ENCODE results near the gene FYN. TPM values are rescaled to one million over a fixed set of nuclear protein-coding genes. Genes with fewer than 3 reads are reported as not detected.

FYN gene
- total RNA-seq, 1 experiment from 2014 or later, result 18.5 TPM

DNA sequence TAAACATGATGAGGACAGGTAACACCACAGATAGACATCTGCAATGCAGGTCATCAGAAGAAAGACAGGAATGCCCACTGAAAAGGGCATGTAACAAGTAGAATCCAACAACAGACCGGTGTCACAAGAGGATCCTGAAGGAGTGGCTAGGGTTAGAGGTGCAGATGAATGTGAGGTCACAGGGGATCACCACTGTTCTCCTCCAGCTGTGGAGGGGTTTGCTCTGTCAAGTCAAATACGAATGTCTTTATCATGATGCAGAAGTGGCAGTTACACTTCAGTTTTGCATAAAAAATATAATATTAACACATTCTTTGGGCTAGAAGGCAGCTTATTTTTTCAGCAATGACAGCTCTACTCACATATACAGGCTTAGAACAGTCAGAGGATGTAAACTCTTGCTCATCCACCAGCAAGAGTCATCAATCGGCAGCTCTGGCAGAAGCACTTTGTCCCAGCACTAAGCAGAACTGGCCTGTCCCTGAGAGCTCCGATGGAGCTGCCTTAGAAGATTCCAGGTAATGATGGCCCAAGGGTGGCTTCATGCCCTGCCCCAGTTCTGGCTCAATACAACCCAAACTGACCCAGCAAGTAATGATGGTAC, 137.1 kb downstream of the FYN start:
- Histone ChIP-seq H3K4me2 (ENCODE audit: low read length) (no peak overlapping the region), H3K4me3 (replicated peaks in 1 of 2; ENCODE audit: low read depth in 1 of 2, low read length in 2 of 2) (no peak overlapping the region), H3K36me3 (ENCODE audit: control insufficient read depth in 1 of 2, insufficient read depth in 2 of 2, low read length in 2 of 2) (no peaks in the 10 kb centered on the region), H3K9me2 (ENCODE audit: insufficient read depth) (no peaks in the 10 kb centered on the region), H2AFZ (ENCODE audit: low read depth, low read length, poor library complexity, severe bottlenecking) (no peak overlapping the region), H3K9me3 (ENCODE audit: control insufficient read depth in 1 of 2, insufficient read depth in 1 of 2, low read depth in 1 of 2, low read length in 2 of 2) (no peaks in the 10 kb centered on the region; a peak in 1 of 4 replicates), H3K27me3 (ENCODE audit: insufficient read depth, low read length) (no peaks in the 10 kb centered on the region), H3K27ac (ENCODE audit: low read depth, low read length) (no peak overlapping the region), H3K9ac (ENCODE audit: low read length) (no peak overlapping the region), H3K79me2 (ENCODE audit: insufficient read depth, low read length) (no peaks in the 10 kb centered on the region), H4K20me1 (ENCODE audit: insufficient read depth) (no peaks in the 10 kb centered on the region), H3K4me1 (ENCODE audit: control insufficient read depth in 1 of 2, insufficient read depth in 2 of 2, low read length in 2 of 2) (no peaks in the 10 kb centered on the region)
- intact Hi-C loops (cut with micrococcal nuclease), result no loop called here
- ChIA-PET RAD21 (ENCODE audit: low non-redundant PET in 1 of 2, low total read pairs in 2 of 2, uncharacterized antibody in 2 of 2, unreplicated experiment in 2 of 2) (no interaction called here), POLR2A (no interaction called here), CTCF (no interaction called here)
- BruUV-seq (replicated peaks), result no TSS peak
- ATAC-seq (no peak), DNase-seq (ENCODE audit: low read depth, low spot score) (no peak)
- no peak for TF ChIP-seq EZH2 (IDR thresholded peaks at IDR 0.05)
- no peak for TF ChIP-seq RAD21 (IDR thresholded peaks at IDR 0.05; ENCODE audit: low read depth)
- TF ChIP-seq POLR2A (IDR thresholded peaks at IDR 0.05; ENCODE audit: borderline replicate concordance, extremely low read depth, insufficient read depth, insufficient read length), result no peak
- no peak for TF ChIP-seq EZH2phosphoT487 (IDR thresholded peaks at IDR 0.05; ENCODE audit: borderline replicate concordance)
- TF ChIP-seq ELF1 (IDR thresholded peaks at IDR 0.05; ENCODE audit: borderline replicate concordance, low read depth), result no peak
- TF ChIP-seq, protein P1, sequence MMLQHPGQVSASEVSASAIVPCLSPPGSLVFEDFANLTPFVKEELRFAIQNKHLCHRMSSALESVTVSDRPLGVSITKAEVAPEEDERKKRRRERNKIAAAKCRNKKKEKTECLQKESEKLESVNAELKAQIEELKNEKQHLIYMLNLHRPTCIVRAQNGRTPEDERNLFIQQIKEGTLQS (IDR thresholded peaks at IDR 0.05), result no peak
- no peak for TF ChIP-seq ZNF274 (IDR thresholded peaks at IDR 0.05; ENCODE audit: low read depth, low read length)
- TF ChIP-seq YY1 (IDR thresholded peaks at IDR 0.05; ENCODE audit: extremely low read depth, insufficient replicate concordance, low read depth, low read length), result no peak
- TF ChIP-seq, protein P2, sequence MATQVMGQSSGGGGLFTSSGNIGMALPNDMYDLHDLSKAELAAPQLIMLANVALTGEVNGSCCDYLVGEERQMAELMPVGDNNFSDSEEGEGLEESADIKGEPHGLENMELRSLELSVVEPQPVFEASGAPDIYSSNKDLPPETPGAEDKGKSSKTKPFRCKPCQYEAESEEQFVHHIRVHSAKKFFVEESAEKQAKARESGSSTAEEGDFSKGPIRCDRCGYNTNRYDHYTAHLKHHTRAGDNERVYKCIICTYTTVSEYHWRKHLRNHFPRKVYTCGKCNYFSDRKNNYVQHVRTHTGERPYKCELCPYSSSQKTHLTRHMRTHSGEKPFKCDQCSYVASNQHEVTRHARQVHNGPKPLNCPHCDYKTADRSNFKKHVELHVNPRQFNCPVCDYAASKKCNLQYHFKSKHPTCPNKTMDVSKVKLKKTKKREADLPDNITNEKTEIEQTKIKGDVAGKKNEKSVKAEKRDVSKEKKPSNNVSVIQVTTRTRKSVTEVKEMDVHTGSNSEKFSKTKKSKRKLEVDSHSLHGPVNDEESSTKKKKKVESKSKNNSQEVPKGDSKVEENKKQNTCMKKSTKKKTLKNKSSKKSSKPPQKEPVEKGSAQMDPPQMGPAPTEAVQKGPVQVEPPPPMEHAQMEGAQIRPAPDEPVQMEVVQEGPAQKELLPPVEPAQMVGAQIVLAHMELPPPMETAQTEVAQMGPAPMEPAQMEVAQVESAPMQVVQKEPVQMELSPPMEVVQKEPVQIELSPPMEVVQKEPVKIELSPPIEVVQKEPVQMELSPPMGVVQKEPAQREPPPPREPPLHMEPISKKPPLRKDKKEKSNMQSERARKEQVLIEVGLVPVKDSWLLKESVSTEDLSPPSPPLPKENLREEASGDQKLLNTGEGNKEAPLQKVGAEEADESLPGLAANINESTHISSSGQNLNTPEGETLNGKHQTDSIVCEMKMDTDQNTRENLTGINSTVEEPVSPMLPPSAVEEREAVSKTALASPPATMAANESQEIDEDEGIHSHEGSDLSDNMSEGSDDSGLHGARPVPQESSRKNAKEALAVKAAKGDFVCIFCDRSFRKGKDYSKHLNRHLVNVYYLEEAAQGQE (IDR thresholded peaks at IDR 0.05; ENCODE audit: low read depth), result no peak
- no peak for TF ChIP-seq TCF7L2 (IDR thresholded peaks at IDR 0.05; ENCODE audit: borderline replicate concordance, extremely low read depth, insufficient read depth, insufficient read length)
- no peak for TF ChIP-seq CEBPB (IDR thresholded peaks at IDR 0.05; ENCODE audit: low read depth)
- TF ChIP-seq ZFX (IDR thresholded peaks at IDR 0.05), result no peak
- no peak for TF ChIP-seq POLR2AphosphoS5 (IDR thresholded peaks at IDR 0.05; ENCODE audit: low read depth, low read length)
- TF ChIP-seq, protein P3, sequence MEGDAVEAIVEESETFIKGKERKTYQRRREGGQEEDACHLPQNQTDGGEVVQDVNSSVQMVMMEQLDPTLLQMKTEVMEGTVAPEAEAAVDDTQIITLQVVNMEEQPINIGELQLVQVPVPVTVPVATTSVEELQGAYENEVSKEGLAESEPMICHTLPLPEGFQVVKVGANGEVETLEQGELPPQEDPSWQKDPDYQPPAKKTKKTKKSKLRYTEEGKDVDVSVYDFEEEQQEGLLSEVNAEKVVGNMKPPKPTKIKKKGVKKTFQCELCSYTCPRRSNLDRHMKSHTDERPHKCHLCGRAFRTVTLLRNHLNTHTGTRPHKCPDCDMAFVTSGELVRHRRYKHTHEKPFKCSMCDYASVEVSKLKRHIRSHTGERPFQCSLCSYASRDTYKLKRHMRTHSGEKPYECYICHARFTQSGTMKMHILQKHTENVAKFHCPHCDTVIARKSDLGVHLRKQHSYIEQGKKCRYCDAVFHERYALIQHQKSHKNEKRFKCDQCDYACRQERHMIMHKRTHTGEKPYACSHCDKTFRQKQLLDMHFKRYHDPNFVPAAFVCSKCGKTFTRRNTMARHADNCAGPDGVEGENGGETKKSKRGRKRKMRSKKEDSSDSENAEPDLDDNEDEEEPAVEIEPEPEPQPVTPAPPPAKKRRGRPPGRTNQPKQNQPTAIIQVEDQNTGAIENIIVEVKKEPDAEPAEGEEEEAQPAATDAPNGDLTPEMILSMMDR (IDR thresholded peaks at IDR 0.05 in 2 of 3, conservative IDR thresholded peaks at IDR 0.05 in 1 of 3; ENCODE audit: borderline replicate concordance in 1 of 3, insufficient read depth in 1 of 3, low read depth in 2 of 3, low read length in 2 of 3), result no peak
- no peak for TF ChIP-seq JUND (IDR thresholded peaks at IDR 0.05)
- TF ChIP-seq, protein P4, sequence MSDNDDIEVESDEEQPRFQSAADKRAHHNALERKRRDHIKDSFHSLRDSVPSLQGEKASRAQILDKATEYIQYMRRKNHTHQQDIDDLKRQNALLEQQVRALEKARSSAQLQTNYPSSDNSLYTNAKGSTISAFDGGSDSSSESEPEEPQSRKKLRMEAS (IDR thresholded peaks at IDR 0.05), result no peak
- no peak for TF ChIP-seq SP1 (IDR thresholded peaks at IDR 0.05; ENCODE audit: low read depth)
